Measurements from ENCODE around the gene URB1. TPM values are rescaled to one million over a fixed set of nuclear protein-coding genes. Genes with fewer than 3 reads are reported as not detected.

Gene URB1
- total RNA-seq, 2 experiments from 2014 or later: 19.4 to 25.4 TPM

DNA sequence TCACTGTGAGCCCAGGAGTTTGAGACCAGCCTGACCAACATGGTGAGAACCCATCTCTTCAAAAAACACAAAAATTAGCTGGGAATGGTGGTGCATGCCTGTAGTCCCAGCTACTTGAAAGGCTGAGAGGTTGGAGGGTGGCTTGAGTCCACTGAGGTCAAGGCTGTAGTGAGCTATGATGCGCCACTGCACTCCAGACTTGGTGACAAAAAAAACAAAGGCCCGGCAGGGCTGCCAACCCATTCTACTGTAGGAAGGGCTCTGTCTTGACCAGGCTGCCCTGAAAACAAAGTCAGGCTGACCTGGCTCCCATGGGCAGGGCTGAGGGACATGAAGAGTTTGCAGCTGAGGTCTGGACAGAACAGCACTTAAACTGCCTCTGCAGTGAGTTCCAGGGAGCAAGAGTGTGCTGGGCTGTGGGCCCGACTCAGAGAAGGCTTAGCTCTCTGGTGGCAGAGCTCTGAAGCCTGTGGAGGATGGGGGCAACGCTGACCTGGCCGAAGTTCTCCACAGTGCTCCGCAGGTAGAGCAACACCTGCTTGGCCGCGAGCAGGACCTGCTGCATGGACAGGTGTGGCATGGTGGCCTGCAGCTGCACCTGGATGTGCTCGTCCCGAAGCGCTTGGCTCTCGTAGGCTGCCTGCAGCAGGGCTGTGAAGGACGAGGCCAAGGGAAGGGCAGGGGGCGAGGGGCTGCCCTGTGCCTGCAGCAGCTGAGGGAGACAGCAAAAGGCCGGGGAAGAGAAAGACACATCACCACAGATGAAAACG is 42.4 kb downstream of the URB1 start:
- POLR2A ChIA-PET: interaction anchor here (1.0 kb wide), 1 partner anchor 24 kb away, joined by 3 read pairs; no protein-coding TSS in a partner anchor

DNA sequence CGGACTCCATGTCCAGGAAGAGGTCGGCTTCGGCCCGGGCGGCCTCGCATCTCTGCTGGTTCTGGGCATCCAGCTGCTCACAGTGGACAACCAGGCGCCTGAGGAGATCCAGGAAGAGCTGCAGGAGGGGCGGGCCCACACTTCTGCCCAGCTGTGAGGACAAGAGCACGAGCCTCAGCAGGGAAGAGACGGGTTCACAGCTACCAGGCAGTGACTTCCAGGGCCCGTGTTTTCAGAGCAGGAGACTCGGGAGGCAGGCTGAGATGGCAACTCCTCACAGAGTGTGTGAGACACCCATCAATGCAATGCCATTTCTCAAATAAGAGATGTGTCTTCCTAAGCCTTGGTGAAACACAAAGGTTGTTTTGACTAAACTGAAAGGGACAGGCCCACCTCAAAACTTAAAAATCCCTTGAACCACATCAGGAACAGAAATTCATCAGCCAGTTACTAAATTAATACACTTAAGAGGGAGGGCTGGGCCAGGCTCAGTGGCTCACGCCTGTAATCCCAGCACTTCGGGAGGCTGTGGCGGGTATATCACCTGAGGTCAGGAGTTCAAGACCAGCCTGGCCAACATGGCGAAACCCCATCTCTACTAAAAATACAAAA is 43.4 kb downstream of the URB1 start:
- intact Hi-C loops (cut with micrococcal nuclease; ENCODE audit: unreplicated experiment): no loop called here
- no peaks in the 10 kb centered on the region for H3K9me2 ChIP-seq (ENCODE audit: insufficient read depth, low read length)
- no peak overlapping the region for H3K4me2 ChIP-seq (ENCODE audit: low read length)
- H4K20me1 ChIP-seq (ENCODE audit: insufficient read depth, low read length): no peaks in the 10 kb centered on the region
- no peaks in the 10 kb centered on the region for H3K79me2 ChIP-seq (ENCODE audit: insufficient read depth, low read depth, low read length)
- peaks cover 9% of the 10 kb centered on the region; the same call in 1 of the 2 replicates for H3K9me3 ChIP-seq (ENCODE audit: low read length)
- no peak overlapping the region for H3K4me3 ChIP-seq (ENCODE audit: low read depth, low read length, poor library complexity, severe bottlenecking)
- CTCF ChIA-PET (ENCODE audit: unreplicated experiment): no interaction called here
- TF ChIP-seq, protein P1, sequence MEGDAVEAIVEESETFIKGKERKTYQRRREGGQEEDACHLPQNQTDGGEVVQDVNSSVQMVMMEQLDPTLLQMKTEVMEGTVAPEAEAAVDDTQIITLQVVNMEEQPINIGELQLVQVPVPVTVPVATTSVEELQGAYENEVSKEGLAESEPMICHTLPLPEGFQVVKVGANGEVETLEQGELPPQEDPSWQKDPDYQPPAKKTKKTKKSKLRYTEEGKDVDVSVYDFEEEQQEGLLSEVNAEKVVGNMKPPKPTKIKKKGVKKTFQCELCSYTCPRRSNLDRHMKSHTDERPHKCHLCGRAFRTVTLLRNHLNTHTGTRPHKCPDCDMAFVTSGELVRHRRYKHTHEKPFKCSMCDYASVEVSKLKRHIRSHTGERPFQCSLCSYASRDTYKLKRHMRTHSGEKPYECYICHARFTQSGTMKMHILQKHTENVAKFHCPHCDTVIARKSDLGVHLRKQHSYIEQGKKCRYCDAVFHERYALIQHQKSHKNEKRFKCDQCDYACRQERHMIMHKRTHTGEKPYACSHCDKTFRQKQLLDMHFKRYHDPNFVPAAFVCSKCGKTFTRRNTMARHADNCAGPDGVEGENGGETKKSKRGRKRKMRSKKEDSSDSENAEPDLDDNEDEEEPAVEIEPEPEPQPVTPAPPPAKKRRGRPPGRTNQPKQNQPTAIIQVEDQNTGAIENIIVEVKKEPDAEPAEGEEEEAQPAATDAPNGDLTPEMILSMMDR (conservative IDR thresholded peaks at IDR 0.05; ENCODE audit: low read length): no peak
- TF ChIP-seq EZH2phosphoT487 (IDR thresholded peaks at IDR 0.05; ENCODE audit: borderline replicate concordance, low read depth, low read length): no peak
- no peak for DNase-seq (ENCODE audit: low spot score)
- no peak overlapping the region for H2AFZ ChIP-seq (ENCODE audit: low read length)
- no peak overlapping the region for H3K27ac ChIP-seq (ENCODE audit: low read depth, low read length, poor library complexity, severe bottlenecking)
- no peaks in the 10 kb centered on the region for H3K4me1 ChIP-seq (ENCODE audit: insufficient read depth, low read length, poor library complexity, severe bottlenecking)
- peaks cover 100% of the 10 kb centered on the region for H3K36me3 ChIP-seq (ENCODE audit: insufficient read depth, low read length)
- no TSS peak for BruUV-seq (replicated peaks)
- POLR2A ChIA-PET: no interaction called here

More for the DNA sequence above, 42.4 kb downstream of the URB1 start:
- H3K9me2 ChIP-seq (ENCODE audit: insufficient read depth, low read length): no peaks in the 10 kb centered on the region
- no peak overlapping the region for H3K27ac ChIP-seq (ENCODE audit: low read depth, low read length, poor library complexity, severe bottlenecking)
- peaks cover 100% of the 10 kb centered on the region for H3K36me3 ChIP-seq (ENCODE audit: insufficient read depth, low read length)
- TF ChIP-seq, protein P1 (conservative IDR thresholded peaks at IDR 0.05; ENCODE audit: low read length): no peak
- TF ChIP-seq EZH2phosphoT487 (IDR thresholded peaks at IDR 0.05; ENCODE audit: borderline replicate concordance, low read depth, low read length): no peak
- H3K79me2 ChIP-seq (ENCODE audit: insufficient read depth, low read depth, low read length): no peaks in the 10 kb centered on the region
- no peaks in the 10 kb centered on the region; the same call in 1 of the 2 replicates for H3K9me3 ChIP-seq (ENCODE audit: low read length)
- H3K4me2 ChIP-seq (ENCODE audit: low read length): no peak overlapping the region
- intact Hi-C loops (cut with micrococcal nuclease; ENCODE audit: unreplicated experiment): no loop called here
- no peak overlapping the region for H3K4me3 ChIP-seq (ENCODE audit: low read depth, low read length, poor library complexity, severe bottlenecking)
- CTCF ChIA-PET (ENCODE audit: unreplicated experiment): no interaction called here
- no peaks in the 10 kb centered on the region for H4K20me1 ChIP-seq (ENCODE audit: insufficient read depth, low read length)
- H3K4me1 ChIP-seq (ENCODE audit: insufficient read depth, low read length, poor library complexity, severe bottlenecking): no peaks in the 10 kb centered on the region
- DNase-seq (ENCODE audit: low spot score): no peak
- BruUV-seq (replicated peaks): no TSS peak
- H2AFZ ChIP-seq (ENCODE audit: low read length): no peak overlapping the region
